Fibroblast of skin of scalp (primary cell): Measurements from ENCODE around the gene C10orf105.
A peak's percentile ranks its signal among the peaks of the same experiment; 100 is the strongest.

Experiments
- DNase-seq: peaks from one replicate; pipeline ENCODE4 v3.0.0-alpha.2; 2013

Gene C10orf105

GRCh38 chr10:71737001-71737833 lies 17.6 kb upstream of the C10orf105 start:
- no peak for DNase-seq

GRCh38 chr10:71736570-71736952 lies 17.0 kb upstream of the C10orf105 start:
- DNase-seq: no peak

- DNase-seq: no peak
Observed at GRCh38 chr10:71735709-71736569, 16.4 kb upstream of the C10orf105 start.

- no peak for DNase-seq
Observed at GRCh38 chr10:71734797-71735196, 15.2 kb upstream of the C10orf105 start.

- DNase-seq: no peak
Observed at GRCh38 chr10:71731791-71732190, 12.2 kb upstream of the C10orf105 start.

GRCh38 chr10:71729161-71729636 lies 9.6 kb upstream of the C10orf105 start:
- no peak for DNase-seq

- no peak for DNase-seq
Observed at GRCh38 chr10:71727738-71728737, 8.5 kb upstream of the C10orf105 start.

GRCh38 chr10:71727105-71727737 lies 7.6 kb upstream of the C10orf105 start:
- no peak for DNase-seq

GRCh38 chr10:71726580-71727104 lies 7.1 kb upstream of the C10orf105 start:
- DNase-seq: no peak

- peak; percentile 19 for DNase-seq
Observed at GRCh38 chr10:71725998-71726579, 6.5 kb upstream of the C10orf105 start.

- no peak for DNase-seq
Observed at GRCh38 chr10:71725249-71725648, 5.7 kb upstream of the C10orf105 start.

- no peak for DNase-seq
Observed at GRCh38 chr10:71724539-71724938, 5.0 kb upstream of the C10orf105 start.

GRCh38 chr10:71723311-71723710 lies 3.7 kb upstream of the C10orf105 start:
- no peak for DNase-seq

GRCh38 chr10:71722849-71723248 lies 3.3 kb upstream of the C10orf105 start:
- no peak for DNase-seq

- no peak for DNase-seq
Observed at GRCh38 chr10:71721313-71721712, 1.7 kb upstream of the C10orf105 start.

GRCh38 chr10:71720288-71720687 lies 710 bp upstream of the C10orf105 start:
- no peak for DNase-seq

- no peak for DNase-seq
Observed at GRCh38 chr10:71719042-71719441, 536 bp downstream of the C10orf105 start.

- DNase-seq: no peak
Observed at GRCh38 chr10:71718165-71718698, 1.3 kb downstream of the C10orf105 start.

GRCh38 chr10:71717551-71717951 lies 2.0 kb downstream of the C10orf105 start:
- DNase-seq: no peak

- DNase-seq: no peak
Observed at GRCh38 chr10:71717056-71717455, 2.5 kb downstream of the C10orf105 start.

- no peak for DNase-seq
Observed at GRCh38 chr10:71716426-71716825, 3.2 kb downstream of the C10orf105 start.
